Natural killer cell (primary cell): ENCODE data around the gene RFT1. TPM values are rescaled to one million over a fixed set of nuclear protein-coding genes. Genes with fewer than 3 reads are reported as not detected.

ENCODE experiments used
- ATAC-seq, 3 donors: fragments of 150-1000 bp in 2 of 3; fragments of 200-7000 bp in 1 of 3; cut with Tn5 transposase; 1 replicate in 1 of 3; 2 replicates in 2 of 3; pipeline ENCODE4 v1.10.0; 2021; ENCODE audit warnings: mild to moderate bottlenecking in 2 of 3, moderate library complexity in 2 of 3
- DNase-seq, 2 donors: peaks; one replicate each; pipeline versions ENCODE4 v3.0.0 to v3.0.0-alpha.2; 2013 to 2021; ENCODE audit warnings: mixed read lengths in 1 of 2
- H3K27ac ChIP-seq: one replicate; pipeline ENCODE4 v1.5.1; 2013; ENCODE audit warnings: mild to moderate bottlenecking, low read length
- H3K27me3 ChIP-seq: one replicate; pipeline ENCODE4 v1.6.1; 2013; ENCODE audit warnings: low read length; ENCODE audit not compliant: control insufficient read depth, insufficient read depth
- H3K36me3 ChIP-seq: one replicate; pipeline ENCODE4 v1.6.1; 2013; ENCODE audit warnings: low read length; ENCODE audit not compliant: control insufficient read depth, insufficient read depth
- H3K4me1 ChIP-seq: one replicate; pipeline ENCODE4 v1.6.1; 2013; ENCODE audit warnings: low read length; ENCODE audit not compliant: control insufficient read depth, insufficient read depth
- H3K4me3 ChIP-seq: one replicate; pipeline ENCODE4 v1.5.1; 2013; ENCODE audit warnings: low read length
- H3K9me3 ChIP-seq: one replicate; pipeline ENCODE4 v1.6.1; 2013; ENCODE audit warnings: low read length; ENCODE audit not compliant: control insufficient read depth, insufficient read depth
- H3K27ac Mint-ChIP-seq, 2 donors: one replicate each; pipeline ENCODE4 v1.8.0; 2022; ENCODE audit warnings: mild to moderate bottlenecking in 2 of 2, mixed read lengths in 2 of 2, moderate library complexity in 1 of 2
- H3K27me3 Mint-ChIP-seq, 2 donors: one replicate each; pipeline ENCODE4 v1.8.0; 2022; ENCODE audit warnings: low read depth in 2 of 2, mixed read lengths in 2 of 2
- H3K36me3 Mint-ChIP-seq: one replicate; pipeline ENCODE4 v1.8.0; 2022; ENCODE audit warnings: mixed read lengths
- H3K4me1 Mint-ChIP-seq, 2 donors: one replicate each; pipeline ENCODE4 v1.8.0; 2022; ENCODE audit warnings: mixed read lengths in 2 of 2
- H3K4me3 Mint-ChIP-seq: one replicate; pipeline ENCODE4 v1.8.0; 2022; ENCODE audit warnings: mild to moderate bottlenecking, moderate library complexity, mixed read lengths
- H3K9me3 Mint-ChIP-seq, 2 donors: one replicate each; pipeline ENCODE4 v1.8.0; 2022; ENCODE audit warnings: mixed read lengths in 2 of 2
- WGBS: methylation state at CpG from one replicate; pipeline ENCODE4 v1.1.7; 2013; ENCODE audit warnings: missing lambda C conversion rate; ENCODE audit not compliant: insufficient coverage; 5-methylcytosine and 5-hydroxymethylcytosine counted together
- intact Hi-C: fragments of 100-400 bp; cut with micrococcal nuclease; formaldehyde crosslinking; loops from one replicate; pipeline ENCODE4 v1.14.2; 2022
- total RNA-seq, 4 donors: library from RNA; stranded (reverse); fragments of 120-200 nt in 1 of 4; gene quantifications; one replicate each; pipeline versions ENCODE4 v1.2.3 to v1.2.4, GENCODE V29; 2013 to 2022
- TF ChIP-seq, protein P1 (sequence below): fragments of 200-600 bp; IDR thresholded peaks from one replicate; pipeline ENCODE4 v1.8.0; 2022; ENCODE audit warnings: antibody characterized with exemption

The RFT1 gene
- total RNA-seq, 3 donors from 2014 or later (not counting 1 experiment from before 2014, with no cell fraction given), result 13.3 to 17.2 (median 14.1) TPM

DNA sequence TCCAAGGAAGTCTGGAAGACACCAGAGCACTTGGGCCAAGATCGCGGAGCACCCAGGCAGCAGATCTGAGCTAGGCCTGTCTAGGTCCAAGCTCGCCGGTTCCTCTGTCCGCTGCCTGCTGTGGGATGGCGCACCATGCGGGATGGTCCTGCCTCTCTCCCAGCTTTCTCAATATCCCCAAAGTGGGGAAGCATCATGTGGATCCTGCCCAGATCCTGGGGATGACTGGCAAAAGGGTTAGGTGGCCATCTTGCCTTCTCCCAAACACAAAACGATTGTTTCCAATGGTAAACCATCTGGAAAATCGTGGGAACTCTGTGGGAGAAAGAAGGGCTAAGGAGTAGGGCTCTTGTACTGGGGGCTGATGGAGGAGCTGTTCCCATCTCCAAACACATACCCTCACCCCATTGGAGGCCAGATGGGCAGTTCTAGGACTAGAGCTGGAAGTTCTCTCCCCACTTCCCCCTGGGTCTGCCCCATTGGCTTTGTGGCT lies 39.6 kb upstream of the RFT1 start:
- Mint-ChIP-seq H3K27ac (no peak overlapping the region), H3K27me3 (no peaks in the 10 kb centered on the region), H3K36me3 (no peaks in the 10 kb centered on the region), H3K9me3 (no peaks in the 10 kb centered on the region), H3K4me3 (peak overlapping the region; percentile 59), H3K4me1 (peaks cover 59 to 82% of the 10 kb centered on the region in 2 donors)
- Histone ChIP-seq H3K9me3 (no peaks in the 10 kb centered on the region), H3K36me3 (peaks cover 14% of the 10 kb centered on the region), H3K27me3 (no peaks in the 10 kb centered on the region), H3K27ac (no peak overlapping the region), H3K4me1 (peaks cover 94% of the 10 kb centered on the region), H3K4me3 (no peak overlapping the region)
- TF ChIP-seq, protein P1, sequence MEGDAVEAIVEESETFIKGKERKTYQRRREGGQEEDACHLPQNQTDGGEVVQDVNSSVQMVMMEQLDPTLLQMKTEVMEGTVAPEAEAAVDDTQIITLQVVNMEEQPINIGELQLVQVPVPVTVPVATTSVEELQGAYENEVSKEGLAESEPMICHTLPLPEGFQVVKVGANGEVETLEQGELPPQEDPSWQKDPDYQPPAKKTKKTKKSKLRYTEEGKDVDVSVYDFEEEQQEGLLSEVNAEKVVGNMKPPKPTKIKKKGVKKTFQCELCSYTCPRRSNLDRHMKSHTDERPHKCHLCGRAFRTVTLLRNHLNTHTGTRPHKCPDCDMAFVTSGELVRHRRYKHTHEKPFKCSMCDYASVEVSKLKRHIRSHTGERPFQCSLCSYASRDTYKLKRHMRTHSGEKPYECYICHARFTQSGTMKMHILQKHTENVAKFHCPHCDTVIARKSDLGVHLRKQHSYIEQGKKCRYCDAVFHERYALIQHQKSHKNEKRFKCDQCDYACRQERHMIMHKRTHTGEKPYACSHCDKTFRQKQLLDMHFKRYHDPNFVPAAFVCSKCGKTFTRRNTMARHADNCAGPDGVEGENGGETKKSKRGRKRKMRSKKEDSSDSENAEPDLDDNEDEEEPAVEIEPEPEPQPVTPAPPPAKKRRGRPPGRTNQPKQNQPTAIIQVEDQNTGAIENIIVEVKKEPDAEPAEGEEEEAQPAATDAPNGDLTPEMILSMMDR, result no peak
- no peak for ATAC-seq
- WGBS, result 94% methylated on average over 8 of the region's 9 CpGs
- intact Hi-C loops, result no loop called here
- DNase-seq, result no peak

GRCh38 chr3:53169045-53169831 lies 39.0 kb upstream of the RFT1 start:
- 72% methylated on average over 15 of the region's 15 CpGs for WGBS
- TF ChIP-seq, protein P1, result no peak
- Mint-ChIP-seq H3K27ac (peak overlapping the region in 1 of 2 donors; percentile 76), H3K36me3 (no peaks in the 10 kb centered on the region), H3K9me3 (no peaks in the 10 kb centered on the region), H3K4me1 (peaks cover 59 to 82% of the 10 kb centered on the region in 2 donors), H3K27me3 (no peaks in the 10 kb centered on the region), H3K4me3 (peak overlapping the region; percentile 13)
- Histone ChIP-seq H3K4me3 (no peak overlapping the region), H3K4me1 (peaks cover 94% of the 10 kb centered on the region), H3K9me3 (no peaks in the 10 kb centered on the region), H3K36me3 (peaks cover 14% of the 10 kb centered on the region), H3K27me3 (no peaks in the 10 kb centered on the region), H3K27ac (peak overlapping the region; percentile 30)
- DNase-seq (no peak), ATAC-seq (no peak)
- intact Hi-C loops, result no loop called here

DNA sequence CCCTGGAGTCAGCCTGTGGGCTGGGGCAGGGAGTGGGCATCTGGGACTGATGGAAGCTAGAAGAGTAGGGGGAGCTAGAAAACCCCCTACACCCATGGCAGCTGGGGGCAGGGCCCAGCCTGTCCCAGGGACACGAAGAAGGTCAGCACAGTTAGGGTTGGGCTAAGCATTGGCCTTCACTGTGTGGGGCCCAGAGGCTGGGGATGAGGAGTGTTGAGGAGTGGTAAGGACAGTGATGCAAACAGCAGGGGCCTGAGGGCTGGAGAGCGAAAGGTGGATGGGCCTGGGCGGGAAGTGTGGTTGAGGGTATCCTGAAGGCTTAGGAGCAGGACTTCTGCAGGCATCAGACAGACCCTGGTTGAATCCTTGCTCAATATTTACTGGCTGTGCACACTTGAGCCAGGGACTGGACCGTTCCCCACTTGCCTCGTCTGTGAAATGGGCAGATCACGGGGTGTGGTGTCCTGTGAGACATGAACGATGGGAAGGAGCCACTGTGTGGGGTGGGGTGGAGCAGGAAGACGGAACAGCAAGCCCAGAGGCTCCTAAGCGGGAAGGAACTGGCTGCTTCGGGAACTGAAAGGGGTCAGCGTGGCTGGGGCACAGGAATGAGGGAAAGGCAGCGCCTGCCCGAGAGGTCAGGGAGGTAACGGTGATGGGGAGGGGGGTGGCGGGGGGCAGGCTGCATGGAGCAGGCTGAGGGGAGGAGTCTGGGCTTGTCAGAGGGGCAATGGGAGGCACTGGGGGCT lies 38.1 kb upstream of the RFT1 start:
- intact Hi-C loops, result no loop called here
- peaks cover 98% of the 10 kb centered on the region for H3K4me1 ChIP-seq
- H3K4me3 Mint-ChIP-seq, result peak overlapping the region; percentile 13
- H3K4me3 ChIP-seq, result no peak overlapping the region
- peak overlapping the region in 1 of 2 donors; percentile 76 for H3K27ac Mint-ChIP-seq
- ATAC-seq (no peak), DNase-seq (no peak)
- H3K27me3 ChIP-seq, result no peaks in the 10 kb centered on the region
- peaks cover 6% of the 10 kb centered on the region for H3K36me3 ChIP-seq
- no peaks in the 10 kb centered on the region for H3K9me3 ChIP-seq
- H3K27me3 Mint-ChIP-seq, result no peaks in the 10 kb centered on the region
- 91% methylated on average over 15 of the region's 15 CpGs for WGBS
- H3K9me3 Mint-ChIP-seq, result no peaks in the 10 kb centered on the region
- no peaks in the 10 kb centered on the region for H3K36me3 Mint-ChIP-seq
- peaks cover 56 to 83% of the 10 kb centered on the region in 2 donors for H3K4me1 Mint-ChIP-seq
- H3K27ac ChIP-seq, result no peak overlapping the region
- TF ChIP-seq, protein P1, result no peak
